OCI-LY1 (cell line): ENCODE results near the gene BTBD3.

Experiments used
- CTCF ChIP-seq: fragments of 200-600 bp; sonication (generic), shearing (Covaris generic); IDR thresholded peaks from 2 replicates; pipeline ENCODE4 v1.5.1; 2017; ENCODE audit warnings: mild to moderate bottlenecking, antibody characterized with exemption, low read length, moderate library complexity, mixed read lengths
- EZH2 ChIP-seq: fragments of 200-600 bp; sonication (generic), shearing (Covaris generic); IDR thresholded peaks from 2 replicates; pipeline ENCODE4 v1.8.0; 2017; ENCODE audit warnings: borderline replicate concordance, mixed run types, mild to moderate bottlenecking, antibody characterized with exemption, low read length, moderate library complexity, mixed read lengths

GRCh38 chr20:11943778-11944177 lies 26.1 kb downstream of the BTBD3 start:
- TF ChIP-seq EZH2 = no peak
- no peak for TF ChIP-seq CTCF
